Measurements from ENCODE around the gene KSR2.
"Not testable (repeated sequence)": the region's sequence is repeated elsewhere in the genome, so short reads cannot be mapped to it uniquely, and the experiment has no call there.

The KSR2 gene

GRCh38 chr12:117743761-117744160 is 225.0 kb downstream of the KSR2 start:
- DNase-seq = no peak

- no peak for DNase-seq
Observed at GRCh38 chr12:117742721-117743120, 226.1 kb downstream of the KSR2 start.

GRCh38 chr12:117738233-117738632 is 230.6 kb downstream of the KSR2 start:
- DNase-seq = no peak

GRCh38 chr12:117733549-117733805 is 235.3 kb downstream of the KSR2 start:
- no peak for DNase-seq

GRCh38 chr12:117732761-117733548 is 235.8 kb downstream of the KSR2 start:
- DNase-seq = no peak

GRCh38 chr12:117731131-117731530 is 237.7 kb downstream of the KSR2 start:
- DNase-seq = not testable (repeated sequence)

GRCh38 chr12:117727301-117727700 is 241.5 kb downstream of the KSR2 start:
- DNase-seq = no peak

- DNase-seq = no peak
Observed at GRCh38 chr12:117724543-117724942, 244.2 kb downstream of the KSR2 start.

GRCh38 chr12:117718559-117718958 is 250.2 kb downstream of the KSR2 start:
- no peak for DNase-seq

- no peak for DNase-seq
Observed at GRCh38 chr12:117718141-117718540, 250.6 kb downstream of the KSR2 start.

- DNase-seq = no peak
Observed at GRCh38 chr12:117714203-117714602, 254.6 kb downstream of the KSR2 start.

- no peak for DNase-seq
Observed at GRCh38 chr12:117710121-117710520, 258.7 kb downstream of the KSR2 start.

- no peak for DNase-seq
Observed at GRCh38 chr12:117707861-117708260, 260.9 kb downstream of the KSR2 start.

- no peak for DNase-seq
Observed at GRCh38 chr12:117703584-117703983, 265.2 kb downstream of the KSR2 start.

GRCh38 chr12:117702741-117703140 is 266.0 kb downstream of the KSR2 start:
- no peak for DNase-seq

- no peak for DNase-seq
Observed at GRCh38 chr12:117699575-117699974, 269.2 kb downstream of the KSR2 start.

- DNase-seq = no peak
Observed at GRCh38 chr12:117699118-117699517, 269.7 kb downstream of the KSR2 start.

- no peak for DNase-seq
Observed at GRCh38 chr12:117695956-117696355, 272.8 kb downstream of the KSR2 start.

- DNase-seq = no peak
Observed at GRCh38 chr12:117692512-117692911, 276.3 kb downstream of the KSR2 start.

GRCh38 chr12:117689857-117690256 is 278.9 kb downstream of the KSR2 start:
- no peak for DNase-seq

- DNase-seq = no peak
Observed at GRCh38 chr12:117688446-117688845, 280.3 kb downstream of the KSR2 start.

GRCh38 chr12:117686911-117687377 is 281.8 kb downstream of the KSR2 start:
- no peak for DNase-seq

- DNase-seq = no peak
Observed at GRCh38 chr12:117686210-117686609, 282.6 kb downstream of the KSR2 start.

GRCh38 chr12:117685110-117685926 is 283.5 kb downstream of the KSR2 start:
- peak; percentile 62 for DNase-seq

Measured in NCI-H748 treated with DMSO at 0.1 percent for 48 hours (cell line).